Small intestine (tissue), 16 donors: ENCODE measurements around the gene SHISA8. TPM values are rescaled to one million over a fixed set of nuclear protein-coding genes. Genes with fewer than 3 reads are reported as not detected.

Experiments
- DNase-seq, 2 donors: peaks; one replicate each; pipeline versions ENCODE4 v3.0.0 to v3.0.0-alpha.2; 2013
- FAIRE-seq: peaks from 2 replicates; lab custom pipeline; 2012; peaks lifted over from hg19 to GRCh38; lab: Jason Lieb, UNC
- H3K27ac ChIP-seq, 3 donors: one replicate each; pipeline ENCODE4 v1.5.1; 2013; ENCODE audit warnings: low read length in 2 of 3, mild to moderate bottlenecking in 2 of 3, control low read depth in 1 of 3, inconsistent platforms in 1 of 3, low read depth in 1 of 3, moderate library complexity in 1 of 3
- H3K27me3 ChIP-seq, 3 donors: one replicate each; pipeline ENCODE4 v1.6.1; 2013; ENCODE audit warnings: low read length in 3 of 3, inconsistent platforms in 1 of 3; ENCODE audit not compliant: control insufficient read depth in 3 of 3, insufficient read depth in 3 of 3
- H3K36me3 ChIP-seq, 3 donors: one replicate each; pipeline ENCODE4 v1.6.1; 2013; ENCODE audit warnings: low read length in 3 of 3, inconsistent platforms in 1 of 3, low read depth in 1 of 3, mild to moderate bottlenecking in 1 of 3, moderate library complexity in 1 of 3; ENCODE audit not compliant: control insufficient read depth in 3 of 3, insufficient read depth in 2 of 3
- H3K4me1 ChIP-seq, 3 donors: one replicate each; pipeline ENCODE4 v1.6.1; 2013; ENCODE audit warnings: low read length in 2 of 3, inconsistent platforms in 1 of 3, low read depth in 1 of 3, mild to moderate bottlenecking in 1 of 3, moderate library complexity in 1 of 3; ENCODE audit not compliant: control insufficient read depth in 3 of 3, insufficient read depth in 2 of 3
- H3K4me3 ChIP-seq, 3 donors: one replicate each; pipeline ENCODE4 v1.5.1; 2013; ENCODE audit warnings: low read length in 3 of 3, control low read depth in 1 of 3, inconsistent platforms in 1 of 3, low read depth in 1 of 3, mild to moderate bottlenecking in 1 of 3, moderate library complexity in 1 of 3
- H3K9me3 ChIP-seq, 2 donors: one replicate each; pipeline ENCODE4 v1.6.1; 2013; ENCODE audit warnings: low read depth in 1 of 2, low read length in 1 of 2; ENCODE audit not compliant: control insufficient read depth in 2 of 2, insufficient read depth in 1 of 2
- WGBS, 3 donors: extraction: QIAGEN DNeasy Blood & Tissue Kit; methylation state at CpG; one replicate each; pipeline ENCODE4 v1.1.7; 2013; 5-methylcytosine and 5-hydroxymethylcytosine counted together
- long read RNA-seq, 10 donors: transcript quantifications; one replicate each; lab custom pipeline, GENCODE V29; 2026
- polyA plus RNA-seq, 4 donors: library from polyadenylated mRNA; stranded (reverse) in 3 of 4; unstranded in 1 of 4; fragments of 200-250 nt in 3 of 4; fragments of 120-200 nt in 1 of 4; gene quantifications; one replicate each; pipeline versions ENCODE4 v1.2.1 to v1.2.3, GENCODE V29; 2013
- donor health status: healthy with polysubstance abuse.
- donor health status: control.
- donor health status: control.
- donor health status: Bipolar disorder and iron deficiency.
- donor health status: healthy.

The SHISA8 gene
- polyA plus RNA-seq = under 1 TPM in 2 of 4 donors, not detected in 2; 0.04 to 0.10 TPM
- long read RNA-seq, donor 1 = 0 reads
- long read RNA-seq, donor 2 = 0 reads
- long read RNA-seq, donor 3 = 0 reads
- long read RNA-seq, donor 4 = 0 reads
- long read RNA-seq, donor 5 = 0 reads
- long read RNA-seq, donor 6 = 0 reads
- long read RNA-seq, donor 7 = 0 reads
- long read RNA-seq, donor 8 = 0 reads
- long read RNA-seq, donor 9 = 0 reads
- long read RNA-seq, donor 10 = 0 reads

DNA sequence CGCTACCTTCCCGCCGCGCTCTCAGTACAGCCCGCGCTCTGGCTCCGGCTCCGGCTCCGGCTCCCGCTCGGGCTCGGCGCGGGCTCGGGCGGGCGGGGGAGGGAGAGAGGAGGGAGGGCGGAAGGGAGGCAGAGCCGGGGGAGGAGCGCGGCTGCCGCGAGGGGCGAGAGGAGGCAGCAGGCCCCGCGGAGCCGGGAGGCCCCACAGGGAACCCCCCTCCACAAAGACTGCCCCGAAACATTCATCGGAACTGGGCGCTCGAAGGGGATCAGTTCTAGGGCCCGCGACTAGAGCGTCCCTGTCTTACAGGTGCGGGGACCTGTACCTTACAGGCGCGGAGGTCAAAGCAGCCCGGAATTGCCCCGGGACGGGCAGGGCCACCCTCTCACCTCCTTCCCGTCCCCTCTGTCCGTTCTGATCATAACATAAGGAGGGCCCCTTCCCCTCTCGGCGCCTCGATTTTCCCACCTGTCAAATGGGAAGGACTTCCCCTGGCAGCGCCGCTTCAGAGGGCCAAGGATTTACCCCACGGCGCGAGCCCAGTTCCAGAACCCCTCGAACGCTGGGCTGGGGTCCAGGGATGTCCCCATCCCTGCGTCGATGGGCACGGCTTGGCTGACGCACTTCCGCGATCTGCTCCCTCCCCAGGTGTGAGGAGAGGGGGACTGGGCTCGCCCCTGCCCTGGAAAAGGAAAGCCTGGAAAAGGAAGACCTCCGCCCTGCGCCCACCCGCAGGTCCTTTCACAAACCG, at the start of gene SHISA8:
TSS of gene SHISA8 (minus strand) at position 40 of the 751 bp plus-strand sequence. CDS start 407 bp downstream, outside the sequence.
- no peak within 1 kb of the TSS for H3K27ac ChIP-seq
- 5 to 9% (median 7%) methylated on average over 53 to 63 of the region's 63 CpGs for WGBS, 3 donors
- peak; percentile 42 to 81 for DNase-seq
- no peak for FAIRE-seq
- H3K36me3 ChIP-seq = no peaks in the 10 kb centered on the region
- H3K27me3 ChIP-seq = peaks cover 6 to 90% (median 37%) of the 10 kb centered on the region in 3 donors
- peaks cover 0 to 24% (median 2%) of the 10 kb centered on the region in 3 donors for H3K4me1 ChIP-seq
- H3K9me3 ChIP-seq = peaks cover 0 to 7% of the 10 kb centered on the region in 2 donors
- H3K4me3 ChIP-seq = peak within 1 kb of the TSS; percentile 8 to 45 (median 14)

DNA sequence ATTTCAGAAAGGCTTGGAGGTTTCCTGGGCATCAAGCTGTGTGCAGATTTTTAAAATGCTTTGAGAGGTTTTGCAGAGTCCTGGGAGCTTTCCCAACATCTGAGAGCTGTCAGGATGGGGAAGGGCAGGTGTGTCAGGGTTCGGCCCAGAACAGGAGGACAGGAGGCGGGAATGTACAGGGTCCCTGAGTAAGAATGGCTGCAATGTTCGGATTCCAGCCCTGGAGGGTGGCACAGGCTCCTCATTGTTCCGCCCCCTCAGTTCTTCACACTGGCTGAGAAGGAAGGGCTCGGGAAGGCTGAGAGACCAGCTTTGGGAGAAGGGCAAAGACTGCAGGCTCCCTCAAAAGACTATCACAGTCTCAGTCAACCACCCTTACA, 49.2 kb upstream of the SHISA8 start:
- no peak for DNase-seq
- 72 to 84% (median 83%) methylated on average over 5 of the region's 5 CpGs for WGBS, 3 donors
- Histone ChIP-seq H3K4me3 (no peak overlapping the region), H3K9me3 (no peaks in the 10 kb centered on the region), H3K36me3 (no peaks in the 10 kb centered on the region), H3K27ac (no peak overlapping the region), H3K27me3 (peaks cover 0 to 3% (median 0%) of the 10 kb centered on the region in 3 donors), H3K4me1 (peaks cover 0 to 4% (median 0%) of the 10 kb centered on the region in 3 donors)
- FAIRE-seq = no peak

GRCh38 chr22:41963453-41964111, 48.7 kb upstream of the SHISA8 start:
- Histone ChIP-seq H3K27ac (no peak overlapping the region), H3K9me3 (no peaks in the 10 kb centered on the region), H3K4me1 (peaks cover 0 to 2% (median 0%) of the 10 kb centered on the region in 3 donors), H3K27me3 (peaks cover 0 to 3% (median 0%) of the 10 kb centered on the region in 3 donors), H3K36me3 (no peaks in the 10 kb centered on the region), H3K4me3 (no peak overlapping the region)
- FAIRE-seq (no peak), DNase-seq (no peak)
- 70 to 81% (median 75%) methylated on average over 9 of the region's 9 CpGs for WGBS, 3 donors

DNA sequence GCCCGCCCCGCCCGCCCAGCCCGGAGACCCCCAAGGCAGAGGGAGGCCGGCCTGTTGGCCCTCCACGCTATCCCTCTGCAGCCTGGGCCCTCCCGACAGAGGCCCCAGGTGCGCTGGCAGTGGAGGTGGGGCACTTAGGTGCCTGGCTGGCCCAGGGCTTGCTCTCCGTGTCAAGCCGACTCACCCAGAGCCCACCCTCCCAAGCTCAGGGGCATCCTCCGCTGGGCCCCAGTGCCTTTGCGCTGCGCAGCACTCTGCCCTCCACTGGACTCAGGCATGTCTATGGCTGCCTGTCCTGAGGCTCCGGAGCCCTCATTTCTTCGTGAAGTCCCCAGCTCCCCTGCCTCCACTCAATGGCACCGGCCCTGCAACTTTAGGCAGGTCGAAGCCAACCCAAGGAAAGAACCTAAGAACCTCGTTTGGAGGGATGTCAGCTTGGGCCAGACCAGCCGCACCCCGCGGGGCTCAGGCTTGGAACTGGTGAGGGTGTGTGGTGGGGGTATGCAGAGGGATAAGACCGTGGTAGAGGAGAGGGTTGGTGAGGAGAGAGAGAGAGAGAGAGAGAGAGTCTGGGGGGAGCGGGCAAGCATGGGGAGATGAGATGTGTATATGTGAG, 43.2 kb upstream of the SHISA8 start:
- FAIRE-seq (no peak), DNase-seq (no peak)
- no peaks in the 10 kb centered on the region for H3K9me3 ChIP-seq
- no peak overlapping the region for H3K27ac ChIP-seq
- peaks cover 0 to 5% (median 0%) of the 10 kb centered on the region in 3 donors for H3K4me1 ChIP-seq
- peak overlapping the region in 2 of 3 donors; percentile 15 to 21 for H3K4me3 ChIP-seq
- H3K27me3 ChIP-seq = peaks cover 0 to 3% (median 0%) of the 10 kb centered on the region in 3 donors
- WGBS, 3 donors = 39 to 59% (median 44%) methylated on average over 20 to 23 of the region's 23 CpGs
- H3K36me3 ChIP-seq = no peaks in the 10 kb centered on the region

DNA sequence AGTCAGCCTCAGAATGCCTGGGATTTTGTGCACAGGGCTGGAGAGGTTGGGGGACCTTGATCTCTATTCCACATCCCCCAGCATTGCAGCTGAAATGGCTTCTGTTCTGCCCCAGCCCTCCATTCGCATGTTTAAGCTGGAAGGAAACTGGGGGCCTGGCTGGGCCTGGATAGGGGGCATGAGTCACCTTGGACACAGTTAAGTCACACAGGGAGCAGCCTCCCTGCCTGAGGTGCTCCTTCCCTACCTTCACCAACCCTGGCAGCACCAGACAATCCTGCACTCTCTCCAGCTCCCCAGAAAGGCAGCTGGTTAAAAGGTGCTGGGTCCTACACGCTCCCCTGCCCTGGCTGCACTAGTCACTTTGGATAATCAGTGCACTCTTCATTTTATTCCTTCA, 37.8 kb upstream of the SHISA8 start:
- Histone ChIP-seq H3K27me3 (no peaks in the 10 kb centered on the region), H3K4me3 (no peak overlapping the region), H3K36me3 (no peaks in the 10 kb centered on the region), H3K4me1 (peaks cover 0 to 2% (median 0%) of the 10 kb centered on the region in 3 donors), H3K27ac (no peak overlapping the region), H3K9me3 (no peaks in the 10 kb centered on the region)
- WGBS, 3 donors = 94 to 96% (median 95%) methylated on average over 2 of the region's 2 CpGs
- FAIRE-seq (no peak), DNase-seq (no peak)

DNA sequence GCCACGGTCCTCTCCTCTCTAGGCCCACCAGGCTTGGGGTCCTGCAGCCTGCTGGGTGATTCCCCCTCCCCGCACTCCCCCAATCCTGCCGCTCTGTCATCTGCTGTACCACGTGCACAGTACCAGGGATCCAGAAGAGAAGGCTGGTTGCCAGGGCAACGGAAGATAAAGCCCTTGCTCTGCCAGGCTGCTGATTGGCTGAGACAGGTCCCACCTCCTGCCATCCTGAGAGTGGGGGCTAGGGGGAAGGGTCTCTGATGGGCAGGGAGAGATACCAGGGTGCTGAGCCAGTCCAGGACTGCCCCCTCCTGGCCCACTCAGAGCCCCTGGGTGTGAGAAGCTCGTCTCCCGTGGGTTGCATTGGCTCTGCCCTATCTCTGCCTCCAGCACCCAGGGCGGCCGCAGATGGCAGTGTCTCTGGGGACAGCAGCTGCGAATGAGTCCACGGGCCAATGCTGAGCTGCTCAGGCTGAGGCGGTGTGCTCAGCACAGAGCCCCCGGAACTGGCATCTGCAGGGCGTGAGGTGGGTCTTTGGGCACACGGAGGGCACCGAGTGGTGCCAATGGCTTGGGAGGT, 37.1 kb upstream of the SHISA8 start, which contains the start of gene SMIM45:
TSS of gene SMIM45 (plus strand) at position 253 of the 577 bp plus-strand sequence.
- FAIRE-seq = no peak
- 67 to 70% (median 68%) methylated on average over 16 of the region's 16 CpGs for WGBS, 3 donors

DNA sequence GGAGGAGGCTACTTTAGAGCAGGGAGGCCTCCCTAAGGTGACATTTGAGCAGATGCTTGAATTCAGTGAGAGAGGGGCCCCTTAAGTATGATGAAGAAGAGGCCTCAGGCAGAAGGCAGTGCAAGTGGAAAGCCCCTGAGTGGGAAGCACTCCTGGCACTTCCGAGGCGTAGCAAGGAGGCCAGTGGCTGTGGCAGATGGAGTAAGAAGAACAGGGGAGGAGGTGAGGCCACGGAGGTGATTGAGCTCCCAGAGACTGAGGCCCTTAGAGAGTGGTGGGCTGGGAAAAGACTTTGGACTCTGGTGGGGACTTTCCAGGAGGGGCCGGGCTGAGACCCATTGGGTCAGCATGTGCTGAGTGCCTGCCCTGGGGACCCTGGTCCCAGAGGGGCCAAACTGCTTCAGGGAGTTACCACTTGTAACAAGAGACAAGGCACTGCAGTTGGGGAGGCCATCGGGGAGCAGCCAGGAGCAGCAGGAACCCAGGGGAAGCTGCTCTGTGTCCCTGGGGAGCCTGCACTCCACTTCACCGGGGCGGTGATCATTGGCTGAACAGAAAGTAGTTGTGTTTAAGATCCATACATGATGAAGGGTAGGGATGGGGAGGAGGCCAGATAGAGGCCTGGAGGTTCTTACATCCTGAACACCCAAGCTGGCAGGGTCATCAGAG, 34.6 kb upstream of the SHISA8 start:
- Histone ChIP-seq H3K9me3 (no peaks in the 10 kb centered on the region), H3K27ac (no peak overlapping the region), H3K4me1 (peaks cover 0 to 14% (median 0%) of the 10 kb centered on the region in 3 donors), H3K4me3 (no peak overlapping the region), H3K27me3 (no peaks in the 10 kb centered on the region), H3K36me3 (peaks cover 0 to 5% (median 0%) of the 10 kb centered on the region in 3 donors)
- DNase-seq (no peak), FAIRE-seq (no peak)
- 83 to 96% (median 86%) methylated on average over 7 of the region's 7 CpGs for WGBS, 3 donors

More for the DNA sequence above, 37.1 kb upstream of the SHISA8 start, which contains the start of gene SMIM45:
- H3K4me3 ChIP-seq = no peak within 1 kb of the TSS
- no peaks in the 10 kb centered on the region for H3K9me3 ChIP-seq
- no peak for DNase-seq
- no peaks in the 10 kb centered on the region for H3K27me3 ChIP-seq
- H3K36me3 ChIP-seq = no peaks in the 10 kb centered on the region
- no peak within 1 kb of the TSS for H3K27ac ChIP-seq
- peaks cover 0 to 4% (median 0%) of the 10 kb centered on the region in 3 donors for H3K4me1 ChIP-seq
